ENCODE measurements around the gene ARHGAP26.

- TF ChIP-seq CTCF (IDR thresholded peaks at IDR 0.05), result no peak
- no peak for TF ChIP-seq EP300 (IDR thresholded peaks at IDR 0.05)
- TF ChIP-seq POLR2A (IDR thresholded peaks at IDR 0.05; ENCODE audit: low read depth), result no peak
- TF ChIP-seq POLR2AphosphoS5 (IDR thresholded peaks at IDR 0.05), result no peak
Measured at GRCh38 chr5:143064218-143064641, 294.1 kb downstream of the ARHGAP26 start.
